ENCODE measurements around the gene AMH. TPM values are rescaled to one million over a fixed set of nuclear protein-coding genes. Genes with fewer than 3 reads are reported as not detected.

The AMH gene
- total and polyA plus RNA-seq, 2 of the 13 experiments (the other 11 are each of a cell fraction or from before 2014, with no cell fraction given) = 0.03 to 0.18 TPM

DNA sequence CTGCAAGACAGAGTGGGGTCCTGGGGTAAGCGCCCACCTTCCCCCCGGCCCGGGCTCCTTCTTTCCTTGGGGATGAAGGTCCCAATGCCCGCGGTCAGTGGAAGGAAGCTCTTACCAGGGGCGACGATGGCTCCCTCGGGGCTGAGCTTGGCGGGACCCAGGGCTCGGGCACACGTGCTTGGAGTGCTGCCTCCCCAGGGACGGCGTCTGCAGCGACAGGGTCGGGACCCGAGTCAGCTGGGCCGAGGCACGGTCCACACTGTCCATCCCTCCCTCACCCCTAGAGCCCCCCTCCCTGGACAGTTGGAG lies 3.6 kb downstream of the AMH start (continued):
- TF ChIP-seq AGO2 (optimal IDR thresholded peaks at IDR 0.05; ENCODE audit: low read depth, low read length) = no peak
- no peak for TF ChIP-seq NFATC3 (CRISPR knock-in tag; IDR thresholded peaks at IDR 0.05)
- no peak for TF ChIP-seq ZNF451 (CRISPR knock-in tag; IDR thresholded peaks at IDR 0.05)
- TF ChIP-seq EP300 (IDR thresholded peaks at IDR 0.05; ENCODE audit: low read depth in 2 of 2, low read length in 2 of 2) = no peak
- TF ChIP-seq EP300 (CRISPR knock-in tag; IDR thresholded peaks at IDR 0.05; ENCODE audit: borderline replicate concordance) = no peak
- no peak for TF ChIP-seq SRF (IDR thresholded peaks at IDR 0.05; ENCODE audit: low read depth, low read length)
- no peak for TF ChIP-seq SOX13 (IDR thresholded peaks at IDR 0.05)
- TF ChIP-seq SOX13 (CRISPR knock-in tag; conservative IDR thresholded peaks at IDR 0.05 in 1 of 2, IDR thresholded peaks at IDR 0.05 in 1 of 2) = no peak
- TF ChIP-seq RBM39 (IDR thresholded peaks at IDR 0.05; ENCODE audit: low read depth, low read length, poor library complexity, severe bottlenecking) = no peak
- no peak; the same call in 1 of the 2 replicates for TF ChIP-seq ZBTB42 (CRISPR knock-in tag; IDR thresholded peaks at IDR 0.05)
- TF ChIP-seq ZNF263 (CRISPR knock-in tag; IDR thresholded peaks at IDR 0.05) = peak; percentile 42; the same call in 1 of the 2 replicates
- no peak for TF ChIP-seq ATF3 (CRISPR knock-in tag; IDR thresholded peaks at IDR 0.05)
- TF ChIP-seq ZFP36L2 (CRISPR knock-in tag; IDR thresholded peaks at IDR 0.05) = no peak
- no peak for TF ChIP-seq ZNF333 (CRISPR knock-in tag; IDR thresholded peaks at IDR 0.05; ENCODE audit: borderline replicate concordance)
- TF ChIP-seq ZNF629 (CRISPR knock-in tag; conservative IDR thresholded peaks at IDR 0.05) = no peak
- peak; percentile 63; the same call in 1 of the 2 replicates for TF ChIP-seq ZNF766 (CRISPR knock-in tag; IDR thresholded peaks at IDR 0.05; ENCODE audit: borderline replicate concordance)
- TF ChIP-seq ZNF563 (CRISPR knock-in tag; IDR thresholded peaks at IDR 0.05) = no peak
- TF ChIP-seq ISX (CRISPR knock-in tag; conservative IDR thresholded peaks at IDR 0.05) = 0 out of 2 replicates have a peak, but pooled peaks have one; percentile 48
- no peak; the same call in 1 of the 2 replicates for TF ChIP-seq DMAP1 (CRISPR knock-in tag; IDR thresholded peaks at IDR 0.05)
- no peak for TF ChIP-seq FOXM1 (CRISPR knock-in tag; IDR thresholded peaks at IDR 0.05)
- TF ChIP-seq, protein P1, sequence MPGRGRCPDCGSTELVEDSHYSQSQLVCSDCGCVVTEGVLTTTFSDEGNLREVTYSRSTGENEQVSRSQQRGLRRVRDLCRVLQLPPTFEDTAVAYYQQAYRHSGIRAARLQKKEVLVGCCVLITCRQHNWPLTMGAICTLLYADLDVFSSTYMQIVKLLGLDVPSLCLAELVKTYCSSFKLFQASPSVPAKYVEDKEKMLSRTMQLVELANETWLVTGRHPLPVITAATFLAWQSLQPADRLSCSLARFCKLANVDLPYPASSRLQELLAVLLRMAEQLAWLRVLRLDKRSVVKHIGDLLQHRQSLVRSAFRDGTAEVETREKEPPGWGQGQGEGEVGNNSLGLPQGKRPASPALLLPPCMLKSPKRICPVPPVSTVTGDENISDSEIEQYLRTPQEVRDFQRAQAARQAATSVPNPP (CRISPR knock-in tag; IDR thresholded peaks at IDR 0.05) = no peak
- peak; percentile 97 for TF ChIP-seq ZNF687 (CRISPR knock-in tag; IDR thresholded peaks at IDR 0.05)
- TF ChIP-seq ZNF552 (CRISPR knock-in tag; IDR thresholded peaks at IDR 0.05; ENCODE audit: borderline replicate concordance) = no peak
- TF ChIP-seq ZNF441 (CRISPR knock-in tag; IDR thresholded peaks at IDR 0.05; ENCODE audit: borderline replicate concordance) = no peak
- TF ChIP-seq, protein P2, sequence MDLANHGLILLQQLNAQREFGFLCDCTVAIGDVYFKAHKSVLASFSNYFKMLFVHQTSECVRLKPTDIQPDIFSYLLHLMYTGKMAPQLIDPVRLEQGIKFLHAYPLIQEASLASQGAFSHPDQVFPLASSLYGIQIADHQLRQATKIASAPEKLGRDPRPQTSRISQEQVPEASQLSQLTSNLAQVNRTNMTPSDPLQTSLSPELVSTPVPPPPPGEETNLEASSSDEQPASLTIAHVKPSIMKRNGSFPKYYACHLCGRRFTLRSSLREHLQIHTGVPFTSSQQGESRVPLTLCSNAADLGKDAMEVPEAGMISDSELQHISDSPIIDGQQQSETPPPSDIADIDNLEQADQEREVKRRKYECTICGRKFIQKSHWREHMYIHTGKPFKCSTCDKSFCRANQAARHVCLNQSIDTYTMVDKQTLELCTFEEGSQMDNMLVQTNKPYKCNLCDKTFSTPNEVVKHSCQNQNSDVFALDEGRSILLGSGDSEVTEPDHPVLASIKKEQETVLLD (CRISPR knock-in tag; IDR thresholded peaks at IDR 0.05; ENCODE audit: low read depth) = no peak
- TF ChIP-seq RFXANK (CRISPR knock-in tag; IDR thresholded peaks at IDR 0.05) = no peak
- TF ChIP-seq CENPX (CRISPR knock-in tag; IDR thresholded peaks at IDR 0.05) = no peak

All from HepG2 (cell line).